ENCODE data around the gene C6orf141. TPM values are rescaled to one million over a fixed set of nuclear protein-coding genes. Genes with fewer than 3 reads are reported as not detected.

Gene C6orf141
- total RNA-seq, 4 donors from 2014 or later: 10.0 to 22.8 (median 18.3) TPM

DNA sequence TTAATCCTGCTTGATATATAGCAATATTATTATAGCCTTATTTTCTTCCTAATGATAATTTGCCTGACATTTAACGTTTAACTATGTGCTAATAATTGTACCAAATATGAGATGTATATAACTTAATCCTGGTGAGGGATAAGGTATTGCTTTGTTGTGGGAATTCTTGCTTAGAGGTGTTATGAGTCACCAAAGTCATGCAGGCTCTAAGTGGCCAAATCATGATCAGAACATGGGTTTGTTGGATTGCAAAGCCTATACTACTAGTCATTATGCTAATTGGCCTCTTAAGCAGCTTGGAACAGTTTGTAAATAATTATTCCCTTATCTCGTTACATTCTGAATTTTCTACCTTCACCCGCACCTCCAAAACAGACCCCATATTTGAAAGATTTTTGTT is 21.9 kb upstream of the C6orf141 start:
- H3K4me1 ChIP-seq: peaks cover 0 to 6% (median 3%) of the 10 kb centered on the region in 3 donors
- intact Hi-C loops (cut with DNase I): no loop called here

GRCh38 chr6:49530141-49530776 is 20.2 kb upstream of the C6orf141 start:
- 64 to 79% methylated on average over 2 of the region's 2 CpGs for WGBS, 2 donors
- no peak for DNase-seq
- no peak overlapping the region for H3K27ac ChIP-seq

More for the DNA sequence above, 21.9 kb upstream of the C6orf141 start:
- H3K27ac ChIP-seq: no peak overlapping the region
- 27 to 35% methylated on average over 3 of the region's 3 CpGs for WGBS, 2 donors
- DNase-seq: no peak
- peaks cover 0 to 15% (median under 1%) of the 10 kb centered on the region in 4 donors for H3K27me3 ChIP-seq
- no peak for TF ChIP-seq POLR2A (IDR thresholded peaks at IDR 0.05)
- no peak for TF ChIP-seq CTCF (IDR thresholded peaks at IDR 0.05)
- H3K4me3 ChIP-seq: no peak overlapping the region
- no peaks in the 10 kb centered on the region for H3K9me3 ChIP-seq
- no peaks in the 10 kb centered on the region for H3K36me3 ChIP-seq

DNA sequence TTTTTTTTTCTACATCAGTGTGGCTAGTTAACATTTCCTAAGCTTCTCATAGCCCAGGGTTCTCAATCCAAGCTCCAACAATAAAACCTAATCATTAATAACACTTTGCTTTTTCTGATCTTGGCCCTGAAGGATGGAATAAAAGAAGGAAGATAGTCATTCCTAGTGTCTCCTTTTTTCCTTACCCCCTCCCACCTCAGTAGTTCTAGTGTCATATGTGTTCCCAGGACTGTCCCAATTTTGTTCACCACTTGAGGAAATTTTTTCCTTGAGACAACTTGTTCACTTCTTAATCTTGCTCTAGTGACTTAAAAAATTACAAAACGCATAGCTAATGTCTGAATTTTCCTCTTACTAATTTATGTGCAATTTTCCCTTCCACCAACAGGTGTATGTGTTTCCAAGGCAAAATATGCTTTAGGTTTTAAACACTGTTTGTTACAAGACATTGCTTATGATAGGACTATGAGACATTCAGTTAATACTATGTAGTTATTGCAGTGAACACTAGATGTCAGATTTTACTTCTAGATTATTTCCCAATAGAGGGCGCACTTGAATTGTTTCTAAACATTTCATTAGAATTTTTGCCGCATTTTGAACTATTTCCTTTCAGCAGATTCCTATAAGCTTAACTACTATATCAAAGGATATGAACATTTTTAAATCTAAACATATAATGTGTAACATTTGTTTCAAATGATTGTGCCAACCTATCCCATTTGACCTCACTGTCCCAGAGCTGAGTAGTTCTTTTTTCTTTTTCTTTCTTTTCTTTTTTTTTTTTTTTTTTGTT is 18.5 kb upstream of the C6orf141 start:
- H3K27ac ChIP-seq: no peak overlapping the region
- TF ChIP-seq POLR2A (IDR thresholded peaks at IDR 0.05) (no peak), CTCF (IDR thresholded peaks at IDR 0.05) (peak; percentile 40 to 91 (median 80))
- H3K9me3 ChIP-seq: no peaks in the 10 kb centered on the region
- no peak for DNase-seq
- H3K4me1 ChIP-seq: peaks cover 0 to 6% (median 3%) of the 10 kb centered on the region in 3 donors
- WGBS, 2 donors: 5% methylated on average over 3 of the region's 3 CpGs
- H3K27me3 ChIP-seq: peaks cover 0 to 8% (median 0%) of the 10 kb centered on the region in 4 donors
- intact Hi-C loops (cut with DNase I): loop anchor here (5.0 kb wide), 1 partner anchor 75 kb away; no protein-coding TSS in a partner anchor
- peak overlapping the region in 1 of 4 donors; percentile 17 for H3K4me3 ChIP-seq
- no peaks in the 10 kb centered on the region for H3K36me3 ChIP-seq

More at GRCh38 chr6:49530141-49530776, 20.2 kb upstream of the C6orf141 start:
- Histone ChIP-seq H3K27me3 (peaks cover 0 to 15% (median 0%) of the 10 kb centered on the region in 4 donors), H3K9me3 (no peaks in the 10 kb centered on the region), H3K36me3 (no peaks in the 10 kb centered on the region), H3K4me3 (no peak overlapping the region), H3K4me1 (peaks cover 0 to 6% (median 3%) of the 10 kb centered on the region in 3 donors)
- no peak for TF ChIP-seq CTCF (IDR thresholded peaks at IDR 0.05)
- no peak for TF ChIP-seq POLR2A (IDR thresholded peaks at IDR 0.05)
- intact Hi-C loops (cut with DNase I): loop anchor here (5.0 kb wide), 1 partner anchor 77 kb away; no protein-coding TSS in a partner anchor

GRCh38 chr6:49535795-49536194 is 14.7 kb upstream of the C6orf141 start:
- intact Hi-C loops (cut with DNase I): no loop called here
- Histone ChIP-seq H3K27ac (no peak overlapping the region), H3K4me3 (no peak overlapping the region), H3K4me1 (peaks cover 0 to 6% (median 0%) of the 10 kb centered on the region in 3 donors), H3K9me3 (no peaks in the 10 kb centered on the region), H3K36me3 (no peaks in the 10 kb centered on the region), H3K27me3 (no peaks in the 10 kb centered on the region)
- DNase-seq: no peak
- 76 to 82% methylated on average over 5 of the region's 5 CpGs for WGBS, 2 donors
- TF ChIP-seq CTCF (IDR thresholded peaks at IDR 0.05): no peak

DNA sequence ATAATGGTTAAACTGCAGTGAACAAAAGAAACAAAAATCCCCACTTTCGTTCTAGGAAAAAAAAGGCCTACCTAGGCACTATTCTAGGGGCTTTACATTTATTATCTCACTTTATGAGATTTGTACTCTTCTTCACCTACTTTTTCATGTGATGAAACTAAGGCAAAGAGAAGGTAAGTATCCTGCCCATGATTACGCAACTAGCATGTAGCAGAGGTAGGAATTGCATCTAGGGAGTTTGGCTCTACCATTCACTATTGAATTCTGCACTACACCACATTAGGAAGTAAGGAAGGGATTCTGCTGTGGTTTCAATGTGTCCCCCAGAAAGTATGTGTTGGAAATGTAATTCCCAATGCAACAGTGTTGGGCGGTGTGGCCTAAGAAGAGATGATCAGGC is 11.4 kb upstream of the C6orf141 start:
- 94 to 95% methylated on average over 3 of the region's 3 CpGs for WGBS, 2 donors
- Histone ChIP-seq H3K4me1 (peaks cover 0 to 20% (median 0%) of the 10 kb centered on the region in 3 donors), H3K27ac (no peak overlapping the region), H3K27me3 (no peaks in the 10 kb centered on the region), H3K36me3 (no peaks in the 10 kb centered on the region), H3K9me3 (no peaks in the 10 kb centered on the region), H3K4me3 (no peak overlapping the region)
- intact Hi-C loops (cut with DNase I): no loop called here
- DNase-seq: no peak
- TF ChIP-seq CTCF (IDR thresholded peaks at IDR 0.05): no peak
- no peak for TF ChIP-seq POLR2A (IDR thresholded peaks at IDR 0.05)

Measured in esophagus squamous epithelium (tissue), 5 donors.